HEK293 (cell line): ENCODE measurements around the gene TRAF3IP1.

Experiments
- CTCF ChIA-PET: fragments of 350-600 bp; formaldehyde crosslinking; extraction: SDS; loops from one replicate; lab custom pipeline; 2021; ENCODE audit warnings: antibody characterized with exemption; lab: Yijun Ruan, JAX
- POLR2A ChIA-PET: fragments of 300-600 bp; formaldehyde crosslinking; extraction: SDS; loops from one replicate; lab custom pipeline; 2020; ENCODE audit warnings: antibody characterized with exemption, inconsistent platforms; lab: Yijun Ruan, JAX
- H3K27ac ChIP-seq: fragments of 200-500 bp; sonication (Bioruptor generic); 2 replicates; pipeline ENCODE4 v1.5.1; 2014; ENCODE audit warnings: low read depth, low read length, control low read depth, inconsistent platforms; ENCODE audit errors: extremely low read depth
- H3K36me3 ChIP-seq, 2 experiments: fragments of 200-500 bp in 1 of 2; sonication (Bioruptor generic) in 1 of 2; 1 replicate in 1 of 2; 2 replicates in 1 of 2; pipeline ENCODE4 v1.5.1; 2014 to 2017; ENCODE audit warnings: inconsistent platforms in 2 of 2, low read length in 2 of 2; ENCODE audit not compliant: control insufficient read depth in 2 of 2, insufficient read depth in 1 of 2
- H3K4me1 ChIP-seq: fragments of 200-500 bp; sonication (Bioruptor generic); 2 replicates; pipeline ENCODE4 v1.5.1; 2014; ENCODE audit warnings: mild to moderate bottlenecking, low read length, inconsistent platforms; ENCODE audit not compliant: control insufficient read depth, insufficient read depth
- H3K4me3 ChIP-seq: 2 replicates; pipeline ENCODE4 v1.5.1; 2011; ENCODE audit warnings: low read depth, mild to moderate bottlenecking, control low read depth, low read length, moderate library complexity
- H3K9me3 ChIP-seq: fragments of 200-500 bp; sonication (Bioruptor generic); 2 replicates; pipeline ENCODE4 v1.5.1; 2014; ENCODE audit warnings: low read depth, low read length, inconsistent platforms; ENCODE audit not compliant: control insufficient read depth, insufficient read depth
- REPIN1 ChIP-seq: fragments of 450-650 bp; formaldehyde crosslinking; IDR thresholded peaks from 2 replicates; pipeline ENCODE4 v1.5.1; 2017; ENCODE audit warnings: missing biosample characterization, missing genetic modification characterization, low read depth
- ZBTB1 ChIP-seq: fragments of 450-650 bp; formaldehyde crosslinking; IDR thresholded peaks from 2 replicates; pipeline ENCODE4 v1.5.1; 2016; ENCODE audit warnings: missing biosample characterization, missing genetic modification characterization
- ZNF112 ChIP-seq: fragments of 450-650 bp; formaldehyde crosslinking; IDR thresholded peaks from 2 replicates; pipeline ENCODE4 v1.5.0; 2017; ENCODE audit warnings: missing biosample characterization, missing genetic modification characterization
- ZNF184 ChIP-seq: fragments of 450-650 bp; IDR thresholded peaks from 2 replicates; pipeline ENCODE4 v1.5.1; 2018; ENCODE audit warnings: missing biosample characterization, mild to moderate bottlenecking, missing genetic modification characterization
- ZNF221 ChIP-seq: fragments of 450-650 bp; formaldehyde crosslinking; IDR thresholded peaks from 2 replicates; pipeline ENCODE4 v1.5.1; 2017; ENCODE audit warnings: missing biosample characterization, missing genetic modification characterization, borderline replicate concordance
- ZNF23 ChIP-seq: fragments of 450-650 bp; formaldehyde crosslinking; IDR thresholded peaks from 2 replicates; pipeline ENCODE4 v1.5.1; 2016; ENCODE audit warnings: missing biosample characterization, missing genetic modification characterization, borderline replicate concordance
- ZNF274 ChIP-seq, 2 experiments: fragments of 200-500 bp in 1 of 2; fragments of 450-650 bp in 1 of 2; sonication (Bioruptor generic) in 1 of 2; formaldehyde crosslinking in 1 of 2; IDR thresholded peaks; 2 replicates each; pipeline versions ENCODE4 v1.5.1 to v1.6.1; 2014 to 2016; ENCODE audit warnings: borderline replicate concordance in 1 of 2, inconsistent platforms in 1 of 2, low read length in 1 of 2, missing biosample characterization in 1 of 2, missing genetic modification characterization in 1 of 2
- ZNF366 ChIP-seq: fragments of 450-650 bp; formaldehyde crosslinking; conservative IDR thresholded peaks from 2 replicates; pipeline ENCODE4 v1.5.1; 2016; ENCODE audit warnings: missing biosample characterization, missing genetic modification characterization
- ZNF423 ChIP-seq: fragments of 450-650 bp; formaldehyde crosslinking; IDR thresholded peaks from 2 replicates; pipeline ENCODE4 v1.5.1; 2016; ENCODE audit warnings: missing biosample characterization, missing genetic modification characterization
- ZNF501 ChIP-seq: fragments of 450-650 bp; formaldehyde crosslinking; IDR thresholded peaks from 2 replicates; pipeline ENCODE4 v1.5.1; 2016; ENCODE audit warnings: missing biosample characterization, missing genetic modification characterization
- ZNF530 ChIP-seq: fragments of 450-650 bp; formaldehyde crosslinking; IDR thresholded peaks from 2 replicates; pipeline ENCODE4 v1.5.1; 2016; ENCODE audit warnings: low read depth, missing biosample characterization, missing genetic modification characterization
- ZNF571 ChIP-seq: fragments of 450-650 bp; formaldehyde crosslinking; IDR thresholded peaks from 2 replicates; pipeline ENCODE4 v1.5.0; 2017; ENCODE audit warnings: missing biosample characterization, missing genetic modification characterization
- ZNF654 ChIP-seq: fragments of 450-650 bp; formaldehyde crosslinking; IDR thresholded peaks from 2 replicates; pipeline ENCODE4 v1.5.1; 2016; ENCODE audit warnings: low read depth, missing biosample characterization, missing genetic modification characterization
- ZNF830 ChIP-seq: fragments of 450-650 bp; IDR thresholded peaks from 2 replicates; pipeline ENCODE4 v1.5.0; 2018; ENCODE audit warnings: missing biosample characterization, missing genetic modification characterization, low read depth, mild to moderate bottlenecking, moderate library complexity
- ZNF837 ChIP-seq: fragments of 450-650 bp; formaldehyde crosslinking; IDR thresholded peaks from 2 replicates; pipeline ENCODE4 v1.5.1; 2016; ENCODE audit warnings: missing biosample characterization, missing genetic modification characterization
- TF ChIP-seq, protein P1 (sequence below): fragments of 450-650 bp; formaldehyde crosslinking; IDR thresholded peaks from 2 replicates; pipeline ENCODE4 v1.5.1; 2016; ENCODE audit warnings: missing biosample characterization, missing genetic modification characterization
- TF ChIP-seq, protein P2 (sequence below): fragments of 450-650 bp; formaldehyde crosslinking; IDR thresholded peaks from 2 replicates; pipeline ENCODE4 v1.5.1; 2017; ENCODE audit warnings: missing biosample characterization, missing genetic modification characterization

Gene TRAF3IP1

DNA sequence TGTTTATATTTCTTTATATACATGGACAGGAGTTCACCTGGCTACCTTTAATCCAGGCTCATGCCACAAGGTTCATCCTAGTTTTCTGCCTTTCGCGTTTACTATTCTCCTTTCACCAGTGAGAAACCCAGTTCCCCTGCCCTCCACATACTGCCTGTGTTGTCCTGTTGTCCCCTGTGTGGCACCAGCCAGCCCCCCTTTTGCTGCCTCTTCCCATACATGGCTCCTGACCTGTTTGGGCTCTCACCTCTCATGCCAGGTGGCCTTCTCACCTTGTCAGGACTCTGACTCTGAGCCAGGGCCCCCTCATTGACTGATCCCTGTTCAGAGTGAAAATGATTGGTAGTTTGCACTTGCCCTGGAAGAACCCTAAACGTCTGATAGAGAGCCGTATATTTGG is 120.0 kb downstream of the TRAF3IP1 start:
- CTCF ChIA-PET, result interaction anchor here (1.8 kb wide), 2 partner anchors 12 to 83 kb away, joined by 5 to 7 read pairs; no protein-coding TSS in a partner anchor
- Histone ChIP-seq H3K36me3 (peaks cover 34 to 67% of the 10 kb centered on the region in 2 experiments), H3K27ac (no peak overlapping the region), H3K9me3 (no peaks in the 10 kb centered on the region), H3K4me1 (peaks cover 10% of the 10 kb centered on the region), H3K4me3 (no peak overlapping the region)
- POLR2A ChIA-PET, result interaction anchor here (0.9 kb wide), 1 partner anchor 13 kb away, joined by 3 read pairs; no protein-coding TSS in a partner anchor
- TF ChIP-seq ZNF571 (no peak), ZNF221 (tag by site-specific recombination) (no peak), ZNF274 (IDR thresholded peaks at IDR 0.05; ENCODE audit: low read length) (no peak), ZNF274 (tag by site-specific recombination; IDR thresholded peaks at IDR 0.05; ENCODE audit: borderline replicate concordance) (no peak), ZNF366 (tag by site-specific recombination) (no peak), ZNF112 (tag by site-specific recombination) (no peak), ZNF423 (tag by site-specific recombination) (no peak), ZNF837 (tag by site-specific recombination) (no peak), ZNF654 (tag by site-specific recombination) (no peak), ZNF501 (tag by site-specific recombination) (no peak), ZNF830 (tag by site-specific recombination) (no peak), ZNF23 (tag by site-specific recombination) (no peak), REPIN1 (tag by site-specific recombination) (no peak)
- TF ChIP-seq, protein P1, sequence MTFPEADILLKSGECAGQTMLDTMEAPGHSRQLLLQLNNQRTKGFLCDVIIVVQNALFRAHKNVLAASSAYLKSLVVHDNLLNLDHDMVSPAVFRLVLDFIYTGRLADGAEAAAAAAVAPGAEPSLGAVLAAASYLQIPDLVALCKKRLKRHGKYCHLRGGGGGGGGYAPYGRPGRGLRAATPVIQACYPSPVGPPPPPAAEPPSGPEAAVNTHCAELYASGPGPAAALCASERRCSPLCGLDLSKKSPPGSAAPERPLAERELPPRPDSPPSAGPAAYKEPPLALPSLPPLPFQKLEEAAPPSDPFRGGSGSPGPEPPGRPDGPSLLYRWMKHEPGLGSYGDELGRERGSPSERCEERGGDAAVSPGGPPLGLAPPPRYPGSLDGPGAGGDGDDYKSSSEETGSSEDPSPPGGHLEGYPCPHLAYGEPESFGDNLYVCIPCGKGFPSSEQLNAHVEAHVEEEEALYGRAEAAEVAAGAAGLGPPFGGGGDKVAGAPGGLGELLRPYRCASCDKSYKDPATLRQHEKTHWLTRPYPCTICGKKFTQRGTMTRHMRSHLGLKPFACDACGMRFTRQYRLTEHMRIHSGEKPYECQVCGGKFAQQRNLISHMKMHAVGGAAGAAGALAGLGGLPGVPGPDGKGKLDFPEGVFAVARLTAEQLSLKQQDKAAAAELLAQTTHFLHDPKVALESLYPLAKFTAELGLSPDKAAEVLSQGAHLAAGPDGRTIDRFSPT (tag by site-specific recombination), result no peak
- TF ChIP-seq, protein P2, sequence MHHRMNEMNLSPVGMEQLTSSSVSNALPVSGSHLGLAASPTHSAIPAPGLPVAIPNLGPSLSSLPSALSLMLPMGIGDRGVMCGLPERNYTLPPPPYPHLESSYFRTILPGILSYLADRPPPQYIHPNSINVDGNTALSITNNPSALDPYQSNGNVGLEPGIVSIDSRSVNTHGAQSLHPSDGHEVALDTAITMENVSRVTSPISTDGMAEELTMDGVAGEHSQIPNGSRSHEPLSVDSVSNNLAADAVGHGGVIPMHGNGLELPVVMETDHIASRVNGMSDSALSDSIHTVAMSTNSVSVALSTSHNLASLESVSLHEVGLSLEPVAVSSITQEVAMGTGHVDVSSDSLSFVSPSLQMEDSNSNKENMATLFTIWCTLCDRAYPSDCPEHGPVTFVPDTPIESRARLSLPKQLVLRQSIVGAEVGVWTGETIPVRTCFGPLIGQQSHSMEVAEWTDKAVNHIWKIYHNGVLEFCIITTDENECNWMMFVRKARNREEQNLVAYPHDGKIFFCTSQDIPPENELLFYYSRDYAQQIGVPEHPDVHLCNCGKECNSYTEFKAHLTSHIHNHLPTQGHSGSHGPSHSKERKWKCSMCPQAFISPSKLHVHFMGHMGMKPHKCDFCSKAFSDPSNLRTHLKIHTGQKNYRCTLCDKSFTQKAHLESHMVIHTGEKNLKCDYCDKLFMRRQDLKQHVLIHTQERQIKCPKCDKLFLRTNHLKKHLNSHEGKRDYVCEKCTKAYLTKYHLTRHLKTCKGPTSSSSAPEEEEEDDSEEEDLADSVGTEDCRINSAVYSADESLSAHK (tag by site-specific recombination), result no peak

DNA sequence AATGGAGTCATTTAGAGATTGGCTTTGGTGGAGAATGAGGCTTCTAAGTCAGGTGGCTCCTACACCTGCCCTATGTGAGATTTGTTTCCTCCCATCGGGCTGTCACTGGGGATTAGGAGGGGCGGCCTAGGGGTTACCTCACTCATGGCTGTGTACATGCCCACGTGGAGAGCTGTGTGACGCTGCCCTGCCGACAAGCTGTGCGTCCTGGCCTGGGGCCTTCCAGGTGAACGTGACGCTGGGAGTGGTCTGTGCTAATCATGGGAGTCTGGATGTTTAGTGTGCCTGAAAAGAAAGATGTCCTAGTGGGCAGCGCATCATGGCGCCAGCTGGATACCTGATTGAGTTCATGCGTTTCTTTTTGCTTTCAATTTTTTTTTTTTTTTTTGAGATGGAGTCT is 120.4 kb downstream of the TRAF3IP1 start:
- Histone ChIP-seq H3K9me3 (no peaks in the 10 kb centered on the region), H3K36me3 (peaks cover 38 to 67% of the 10 kb centered on the region in 2 experiments), H3K27ac (no peak overlapping the region), H3K4me3 (no peak overlapping the region), H3K4me1 (peaks cover 10% of the 10 kb centered on the region)
- TF ChIP-seq ZNF530 (tag by site-specific recombination) (no peak), ZNF184 (tag by site-specific recombination) (no peak), ZBTB1 (tag by site-specific recombination) (no peak)
- TF ChIP-seq, protein P2 (tag by site-specific recombination), result no peak
- TF ChIP-seq, protein P1 (tag by site-specific recombination), result no peak
- ChIA-PET POLR2A (no interaction called here), CTCF (interaction anchor here (1.3 kb wide), 1 partner anchor 21 kb away, joined by 4 read pairs; no protein-coding TSS in a partner anchor)
